Germinal center (tissue), 1 donor: ENCODE results near the gene MORC1.
"Not testable (repeated sequence)": the region's sequence is repeated elsewhere in the genome, so short reads cannot be mapped to it uniquely, and the experiment has no call there.

Source experiments
- DNase-seq: peaks from one replicate; pipeline ENCODE4 v3.0.0; 2012; ENCODE audit warnings: mixed read lengths, low spot score

Gene MORC1

DNA sequence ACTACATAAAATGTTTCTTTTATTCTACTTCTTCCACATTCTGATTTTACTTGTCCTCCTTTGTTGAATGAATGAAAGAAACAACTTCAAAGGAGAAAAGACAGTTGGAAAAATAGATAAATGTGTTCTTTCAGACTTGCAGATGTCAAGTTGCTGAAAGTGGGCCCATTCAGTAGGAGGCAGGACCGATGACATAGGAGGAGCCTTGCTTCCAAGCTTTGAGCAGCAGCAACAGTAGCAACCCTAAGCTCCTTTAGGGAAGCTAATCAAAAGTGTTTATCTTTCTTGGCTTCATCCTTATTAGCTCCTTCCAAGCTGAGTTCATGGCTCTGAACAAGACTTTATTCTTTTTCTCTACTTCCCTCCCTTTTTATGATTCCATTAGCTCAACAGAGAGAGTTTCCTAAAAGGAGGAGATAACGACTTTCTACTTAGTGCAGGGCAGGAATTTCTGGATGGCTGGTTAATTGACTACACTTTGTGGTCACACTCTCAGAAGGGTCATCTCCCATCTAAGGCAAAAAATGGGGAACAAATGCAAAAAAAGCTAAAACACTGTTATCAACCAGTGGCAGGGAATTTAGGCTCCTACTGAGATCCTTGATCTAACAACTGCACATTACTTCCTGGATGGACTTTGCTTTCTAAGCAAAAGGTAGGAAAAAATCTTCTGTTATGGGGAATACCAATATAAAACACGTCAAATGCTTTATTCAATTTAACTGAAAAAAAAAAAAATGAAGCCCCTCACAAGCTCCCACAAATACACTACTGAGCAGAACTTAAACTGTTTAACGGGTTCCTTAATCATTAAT lies 4.8 kb downstream of the MORC1 start:
- no peak for DNase-seq

DNA sequence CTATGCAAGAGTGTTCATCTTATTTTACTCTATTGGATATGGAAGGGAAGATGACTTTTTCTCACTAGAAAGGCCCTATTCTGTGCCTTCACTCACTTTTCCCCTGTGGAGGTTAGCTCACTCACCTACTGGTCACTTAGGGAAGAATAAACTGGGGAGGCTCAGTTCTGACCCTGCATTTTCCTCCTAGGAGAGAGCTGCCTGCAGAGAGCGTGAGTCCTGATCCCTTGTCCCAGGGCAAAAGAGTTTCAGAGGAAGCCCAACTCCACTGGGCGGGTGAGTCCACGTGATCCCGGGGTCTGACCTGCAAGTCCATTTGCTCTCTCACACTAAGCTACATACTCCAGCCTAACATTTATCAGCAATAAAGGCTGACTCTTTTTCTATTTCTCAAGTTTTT lies 8.4 kb downstream of the MORC1 start:
- no peak for DNase-seq

DNA sequence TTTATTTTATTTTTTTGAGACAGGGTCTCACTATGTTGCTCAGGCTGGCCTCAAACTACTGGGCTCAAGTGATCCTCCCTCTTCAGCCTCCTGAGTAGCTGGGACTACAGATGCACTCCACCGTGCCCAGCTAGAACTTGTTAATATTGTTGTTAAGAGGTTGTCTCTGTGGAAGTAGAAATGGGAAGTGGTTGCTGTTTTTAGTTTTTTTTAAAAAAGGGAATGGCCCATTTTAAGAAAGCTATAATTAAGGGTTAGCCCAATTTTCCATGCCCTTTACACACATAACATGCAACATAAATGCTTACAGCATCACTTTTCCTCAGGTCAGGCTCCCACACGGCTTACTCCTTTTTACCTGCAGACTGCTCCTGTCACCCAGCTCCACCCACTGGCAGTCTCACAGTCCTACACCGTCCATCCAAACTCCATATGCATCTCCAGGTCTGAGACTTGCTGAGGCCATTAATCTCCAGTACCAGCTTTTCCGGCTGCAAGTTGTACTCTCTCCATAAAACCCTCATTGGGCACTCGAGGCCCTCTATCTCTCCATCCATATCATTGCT lies 19.8 kb downstream of the MORC1 start:
- no peak for DNase-seq

DNA sequence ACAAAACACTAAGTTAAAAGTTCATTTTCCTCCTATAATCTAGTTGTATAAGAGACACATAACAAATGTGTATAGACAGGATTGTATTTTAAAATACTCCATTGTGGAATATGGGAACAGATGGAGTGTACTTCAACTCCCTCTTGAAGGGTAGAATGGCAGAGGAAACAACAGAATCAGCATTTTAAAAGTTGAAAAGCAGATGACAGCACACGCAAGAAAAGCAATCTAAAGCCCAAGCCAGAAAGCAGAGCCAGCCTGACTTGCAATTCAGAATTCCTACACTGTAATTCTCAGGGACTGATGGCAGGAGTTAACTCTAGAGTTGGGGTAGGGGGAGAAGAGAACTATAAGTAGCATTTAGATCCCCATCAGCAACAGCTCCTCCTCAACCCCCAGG lies 22.8 kb downstream of the MORC1 start:
- no peak for DNase-seq

DNA sequence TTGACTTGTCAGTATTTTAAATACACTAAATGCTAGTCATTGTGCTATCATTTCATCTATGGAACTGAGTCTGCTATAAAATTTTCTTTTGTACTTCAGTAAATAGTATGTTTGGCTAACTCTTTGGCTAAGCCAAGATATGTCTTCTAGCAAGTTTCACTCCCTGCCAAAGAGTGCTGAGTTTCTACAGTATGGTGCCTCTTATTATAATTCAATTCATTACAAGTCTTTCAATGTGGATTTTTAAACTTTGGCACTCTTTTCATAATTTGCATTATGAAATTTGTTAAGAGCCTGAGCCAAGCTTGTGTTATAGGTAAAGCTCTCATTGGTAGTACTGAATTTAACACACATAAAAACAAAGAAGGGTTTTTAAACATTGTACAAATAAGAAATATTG lies 24.4 kb downstream of the MORC1 start:
- DNase-seq = no peak

DNA sequence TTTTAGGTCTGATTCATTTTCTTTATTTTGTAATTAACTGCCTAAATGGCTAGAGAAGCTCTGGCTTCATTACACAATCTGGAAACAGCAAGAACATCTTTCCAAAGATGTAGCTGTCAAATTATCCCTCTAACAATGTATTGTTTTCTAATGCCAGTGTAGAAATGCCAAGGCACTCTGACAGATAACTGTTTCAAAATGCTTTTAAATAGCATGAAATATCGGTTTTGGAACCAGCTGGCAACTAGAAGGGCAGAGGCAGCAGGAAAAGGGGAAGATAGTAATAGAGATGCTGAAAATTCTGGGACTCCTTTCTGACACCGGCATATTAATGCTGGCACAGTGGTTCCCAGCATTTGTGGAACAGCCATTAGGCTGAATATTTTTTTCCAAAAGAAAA lies 26.1 kb downstream of the MORC1 start:
- no peak for DNase-seq

DNA sequence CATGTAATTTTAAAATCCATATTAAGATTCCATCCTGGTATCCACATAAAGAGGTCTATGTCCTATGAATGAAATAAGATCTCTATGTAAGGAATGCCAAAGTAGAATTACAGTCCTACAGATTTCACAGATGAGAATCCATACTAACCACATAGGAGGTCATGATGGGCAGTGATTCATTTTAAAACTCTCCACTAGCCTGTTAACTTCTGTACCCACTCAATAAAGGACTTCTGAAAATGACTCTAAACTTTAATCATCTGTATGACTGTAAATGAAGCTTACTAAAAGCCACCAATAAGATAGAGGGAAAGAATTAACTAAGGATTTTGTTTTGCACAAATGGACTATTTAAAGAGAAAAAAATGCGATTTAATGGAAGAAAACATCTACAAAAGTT lies 28.7 kb downstream of the MORC1 start:
- no peak for DNase-seq

DNA sequence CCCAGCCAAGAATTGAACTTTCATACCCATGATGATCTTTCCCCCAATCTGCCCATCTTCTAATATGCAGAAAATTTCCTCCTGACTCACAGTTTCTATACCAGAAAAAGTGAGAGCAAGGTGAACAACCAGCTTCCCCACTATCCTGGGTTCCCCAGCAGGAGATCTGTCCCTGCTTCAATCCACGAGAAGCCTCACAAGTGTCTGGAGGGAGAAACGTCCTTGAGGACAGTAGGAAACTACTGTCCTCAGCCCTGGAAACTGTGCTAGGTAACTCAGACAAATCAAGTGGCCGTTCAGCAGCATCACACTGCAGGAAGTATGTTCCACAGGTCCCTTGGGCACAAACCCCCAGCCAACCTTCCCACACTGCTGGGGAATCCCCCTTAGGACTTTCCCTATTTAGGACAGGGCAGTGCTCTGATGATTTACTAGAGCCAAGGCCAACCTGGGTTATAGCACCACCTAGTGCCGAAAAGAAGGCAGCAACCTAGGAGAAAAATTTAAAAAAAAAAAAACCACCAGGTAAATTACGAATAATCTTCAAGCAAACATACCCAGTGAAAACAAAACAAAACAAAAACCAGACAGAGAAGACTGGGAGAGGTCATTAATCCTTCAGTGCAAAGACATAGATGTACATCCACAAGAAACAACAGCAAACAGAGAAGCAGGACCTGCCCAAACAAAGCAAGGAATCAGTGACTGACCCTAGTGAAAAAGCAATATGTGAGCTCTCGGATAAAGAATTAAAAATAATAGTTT lies 36.0 kb downstream of the MORC1 start:
- DNase-seq = peak; percentile 34

DNA sequence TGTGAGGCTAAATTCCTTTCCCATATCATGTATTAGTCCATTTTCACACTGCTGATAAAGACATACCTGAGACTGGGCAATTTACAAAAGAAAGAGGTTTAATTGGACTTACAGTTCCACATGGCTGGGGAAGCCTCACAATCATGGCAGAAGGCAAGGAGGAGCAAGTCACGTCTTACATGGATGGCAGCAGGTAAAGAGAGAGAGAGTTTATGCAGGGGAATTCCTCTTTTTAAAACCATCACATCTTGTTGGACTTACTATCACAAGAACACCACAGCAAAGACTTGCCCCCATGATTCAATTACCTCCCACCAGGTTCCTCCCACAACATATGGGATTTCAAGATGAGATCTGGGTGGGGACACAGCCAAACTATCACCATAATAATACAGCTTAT lies 37.8 kb downstream of the MORC1 start:
- not testable (repeated sequence) for DNase-seq

DNA sequence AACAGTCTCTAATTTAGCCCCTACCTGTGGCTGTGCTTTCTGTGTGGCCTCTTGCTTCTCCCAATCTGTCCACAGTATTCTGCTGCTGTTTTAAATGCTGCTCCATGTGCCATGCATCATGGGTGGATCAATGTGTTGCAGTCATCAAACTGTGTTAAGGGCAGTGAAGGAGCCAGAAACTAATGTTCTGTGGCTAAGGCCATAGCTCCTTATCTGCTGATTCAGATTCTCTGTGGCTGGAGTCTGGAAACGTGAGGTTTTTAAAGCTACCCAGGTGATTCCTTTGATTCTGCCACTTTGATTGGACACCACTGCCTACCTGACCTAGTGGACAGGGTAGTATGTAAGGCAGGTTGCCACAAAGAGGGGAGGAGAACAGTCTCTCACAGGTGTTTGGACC lies 44.8 kb downstream of the MORC1 start:
- no peak for DNase-seq

DNA sequence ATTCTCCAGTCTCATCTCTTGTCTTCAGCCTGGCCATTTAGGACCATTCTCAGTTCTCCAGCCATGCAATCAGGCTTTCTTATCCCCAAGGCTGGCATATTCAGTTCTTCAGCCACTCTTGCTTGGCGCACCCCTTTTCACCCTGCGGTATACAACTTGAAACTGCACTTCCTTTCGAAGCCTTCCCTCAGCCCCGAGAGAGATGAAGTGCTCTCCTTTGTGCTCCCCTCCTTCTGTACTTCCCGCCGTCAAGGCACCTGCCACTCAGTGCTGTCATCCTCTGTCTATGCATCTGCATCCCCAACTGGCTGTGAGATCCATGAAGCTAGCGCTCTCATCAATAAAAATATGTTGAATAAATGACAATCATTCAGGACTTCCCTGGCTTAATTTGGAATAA lies 45.7 kb downstream of the MORC1 start:
- no peak for DNase-seq

DNA sequence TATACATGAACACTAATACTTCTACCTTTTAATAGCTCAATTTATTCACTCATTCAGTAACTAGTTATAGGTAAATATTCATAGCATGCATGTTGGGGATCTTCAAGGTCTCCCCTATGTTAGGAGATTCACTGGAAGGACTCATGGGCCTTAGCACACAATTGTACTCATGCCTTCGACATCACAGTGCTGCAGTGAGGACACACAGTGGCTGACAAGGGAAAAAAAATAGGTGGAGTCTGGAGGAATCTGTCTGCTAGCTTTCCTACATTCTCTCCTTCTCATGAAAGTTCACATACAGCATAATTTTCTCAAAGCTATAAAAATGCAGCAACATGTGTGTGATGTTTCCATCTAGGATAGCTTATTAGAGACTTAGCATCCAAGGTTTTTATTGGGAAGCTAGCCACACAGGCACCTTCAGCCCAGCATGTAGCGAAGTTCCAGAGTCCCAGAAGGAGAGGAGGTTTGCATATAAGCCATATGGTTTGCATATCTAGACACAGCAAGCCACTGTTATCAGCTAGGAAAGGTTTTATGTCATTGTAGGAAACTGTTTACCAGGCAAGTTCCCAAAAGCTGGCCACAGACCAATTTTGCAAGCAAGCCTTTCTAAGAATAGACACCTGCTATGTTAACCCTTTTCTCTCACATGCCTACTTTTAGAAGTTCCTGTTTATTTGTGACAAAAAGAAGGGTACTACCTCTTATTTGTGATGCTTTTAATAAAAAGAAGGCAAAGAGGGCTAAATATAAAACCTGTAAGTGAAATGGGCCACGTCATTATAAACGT lies 46.4 kb downstream of the MORC1 start:
- DNase-seq = no peak

DNA sequence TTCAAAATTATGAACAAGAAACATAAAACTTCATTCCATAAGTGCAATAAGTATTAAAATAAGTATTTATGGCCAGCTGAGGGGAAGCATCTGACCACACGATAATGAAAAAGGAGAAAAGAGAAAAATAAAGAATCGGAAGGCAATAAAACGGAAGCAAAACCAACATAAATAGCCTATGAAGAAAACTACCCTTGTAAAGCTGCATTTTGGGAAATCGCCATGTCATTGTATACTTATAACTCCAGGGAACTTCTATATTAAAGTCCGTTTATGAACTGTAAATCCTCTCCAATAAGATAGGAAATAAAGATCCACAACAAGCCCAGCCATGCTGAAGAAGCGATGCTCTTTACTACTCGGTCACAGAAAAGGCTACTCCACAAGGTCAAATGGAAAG lies 47.7 kb downstream of the MORC1 start:
- DNase-seq = no peak

DNA sequence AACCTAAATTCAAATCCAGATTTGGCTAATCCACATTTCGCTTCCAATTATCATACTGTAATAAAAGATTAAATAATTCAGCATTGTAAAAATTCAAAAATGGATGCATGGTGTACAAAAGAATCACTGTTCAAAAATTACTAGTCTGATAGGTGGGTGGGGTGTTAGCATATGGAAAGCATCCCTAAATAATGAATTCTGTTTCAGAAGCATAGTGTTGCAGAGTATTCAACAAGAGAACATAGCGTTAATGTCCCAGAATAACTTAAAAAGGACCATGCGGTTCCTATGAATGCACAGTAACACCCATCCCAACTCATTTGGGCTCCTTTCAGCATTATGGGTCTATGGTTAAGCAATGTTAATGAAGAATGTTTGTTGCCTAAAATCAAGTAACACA lies 51.1 kb downstream of the MORC1 start:
- DNase-seq = no peak

DNA sequence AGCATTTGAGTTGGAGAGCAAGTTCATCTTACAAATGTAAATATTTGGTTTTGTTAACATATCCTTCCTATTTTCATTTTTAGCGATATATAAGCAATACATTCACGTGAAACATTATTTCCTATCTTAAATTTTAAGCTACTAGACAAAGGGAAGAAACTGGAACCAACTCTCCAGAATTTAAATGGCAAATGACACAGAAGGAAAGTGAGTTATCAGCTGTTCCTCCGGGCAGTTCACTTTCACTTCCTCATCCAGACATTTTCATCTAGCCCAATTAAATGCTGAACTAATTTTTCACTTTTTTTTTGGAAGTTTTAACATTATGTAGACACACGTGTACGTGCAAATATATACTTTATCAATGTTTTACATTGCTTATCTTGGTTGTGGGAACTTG lies 58.7 kb downstream of the MORC1 start:
- peak; percentile 18 for DNase-seq

DNA sequence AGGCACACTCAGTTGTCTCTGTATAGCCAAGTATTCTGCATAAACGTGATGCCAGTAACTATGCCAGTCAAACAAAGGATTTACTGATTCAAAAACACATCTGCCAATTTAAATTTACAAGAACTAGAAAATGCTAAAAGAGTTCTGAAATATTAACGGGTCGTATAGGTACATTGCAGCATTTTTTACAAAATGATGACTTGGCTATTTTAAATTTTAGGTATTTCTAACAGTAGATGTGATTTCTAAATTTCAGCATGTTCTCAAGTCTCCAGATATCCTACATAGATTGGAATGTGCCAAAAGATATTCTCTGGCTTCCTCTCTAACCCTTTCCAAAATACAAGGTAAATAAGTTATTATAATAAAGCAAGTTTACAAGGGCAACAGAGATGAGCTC lies 60.3 kb downstream of the MORC1 start:
- DNase-seq = no peak

DNA sequence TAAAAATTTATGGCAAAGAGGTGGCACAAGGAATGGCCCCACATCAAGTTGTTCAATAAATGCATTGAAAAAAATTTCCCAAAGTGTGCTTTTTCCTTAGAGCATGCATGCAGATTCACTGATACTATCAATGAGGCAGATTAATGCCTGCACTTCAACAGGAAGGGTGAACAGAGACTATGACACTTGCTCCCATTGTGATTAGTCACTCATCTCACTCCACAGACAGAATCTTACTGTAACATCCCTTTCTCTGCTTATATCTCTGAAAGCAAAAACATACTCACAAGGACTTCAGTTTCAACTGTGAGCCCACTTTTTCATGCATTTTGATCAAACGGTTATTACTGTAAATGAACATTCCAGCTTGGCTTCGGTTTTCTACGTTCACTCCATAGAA lies 60.9 kb downstream of the MORC1 start:
- no peak for DNase-seq

DNA sequence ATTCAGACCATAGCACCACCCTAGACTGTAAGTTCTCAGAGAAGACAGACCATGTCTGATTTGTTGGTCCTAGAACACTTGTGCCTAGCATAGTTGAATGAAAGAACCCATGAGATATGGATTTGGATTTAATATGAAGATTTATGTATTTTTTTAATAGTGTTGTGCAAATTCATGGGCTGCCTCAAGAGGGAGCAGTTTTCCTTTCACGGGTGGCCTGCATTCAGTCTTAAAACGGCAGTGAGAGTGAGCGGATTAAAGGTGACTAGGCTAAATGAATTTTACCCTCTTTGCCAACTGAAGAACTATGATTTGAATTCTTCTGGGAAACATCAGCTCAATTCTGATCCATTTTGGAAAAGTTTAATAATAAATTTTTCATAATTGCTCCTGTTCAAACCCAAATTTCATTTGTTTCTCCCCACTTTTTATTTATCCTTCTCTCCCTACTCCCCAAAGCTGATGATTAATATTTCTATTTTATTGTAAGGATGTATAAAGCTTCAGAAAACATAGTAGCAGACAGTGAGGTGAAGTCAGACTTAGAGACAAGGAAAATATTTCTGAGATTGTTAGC lies 67.3 kb downstream of the MORC1 start:
- DNase-seq = peak; percentile 17

DNA sequence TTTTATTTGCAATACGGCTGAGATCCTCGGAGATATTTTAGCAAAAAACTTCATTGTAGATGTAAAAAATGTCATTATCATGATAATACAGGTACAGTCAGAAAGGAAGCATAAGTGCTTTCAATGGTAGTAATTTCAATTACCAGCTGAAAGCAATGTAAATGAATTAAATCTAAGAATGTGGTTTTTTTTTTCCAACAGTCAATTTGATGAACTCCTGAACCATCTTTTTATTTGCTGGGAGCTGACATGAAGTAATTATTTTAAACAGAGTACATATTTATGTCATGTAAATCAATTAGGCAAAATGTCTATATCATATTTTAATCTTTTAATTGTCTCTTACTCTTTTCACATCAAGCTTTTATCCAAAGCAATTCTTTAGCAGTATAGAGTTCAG lies 70.6 kb downstream of the MORC1 start:
- DNase-seq = no peak

DNA sequence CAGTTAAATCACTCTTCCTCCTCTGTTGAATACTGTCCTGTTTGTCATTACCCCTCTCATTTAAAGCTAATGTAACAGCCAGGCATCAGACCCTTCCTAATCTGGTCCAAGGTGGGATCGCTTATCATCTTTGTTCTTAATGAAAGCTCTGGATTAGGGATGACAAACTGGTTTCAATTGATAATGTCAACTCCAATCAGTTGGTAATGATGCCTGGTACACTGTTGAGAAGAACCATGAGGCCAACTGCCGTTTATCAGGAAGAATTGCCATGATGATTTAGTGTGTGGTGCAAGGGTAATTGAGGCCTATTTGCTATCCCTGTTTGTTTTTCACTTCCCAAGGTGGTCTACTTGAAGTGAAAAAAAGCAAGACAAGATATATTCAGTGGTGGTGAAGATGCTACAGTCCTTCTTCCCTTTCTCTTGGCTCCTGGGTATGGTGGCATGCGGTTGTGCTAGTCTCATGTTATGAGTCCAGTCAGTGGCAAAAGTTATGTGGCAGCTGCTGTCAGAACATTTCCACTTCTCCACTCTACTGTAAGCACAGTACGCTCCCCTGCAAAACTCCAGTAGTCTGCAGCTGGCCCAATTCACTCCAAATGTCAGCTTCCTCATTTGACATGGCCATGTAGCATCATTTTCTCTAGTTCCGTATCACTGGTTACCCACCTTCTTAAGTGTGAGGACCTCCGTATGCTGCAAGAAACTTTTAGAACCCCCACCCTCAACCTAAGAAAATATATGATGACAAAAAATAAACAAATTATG lies 72.5 kb downstream of the MORC1 start:
- DNase-seq = no peak

DNA sequence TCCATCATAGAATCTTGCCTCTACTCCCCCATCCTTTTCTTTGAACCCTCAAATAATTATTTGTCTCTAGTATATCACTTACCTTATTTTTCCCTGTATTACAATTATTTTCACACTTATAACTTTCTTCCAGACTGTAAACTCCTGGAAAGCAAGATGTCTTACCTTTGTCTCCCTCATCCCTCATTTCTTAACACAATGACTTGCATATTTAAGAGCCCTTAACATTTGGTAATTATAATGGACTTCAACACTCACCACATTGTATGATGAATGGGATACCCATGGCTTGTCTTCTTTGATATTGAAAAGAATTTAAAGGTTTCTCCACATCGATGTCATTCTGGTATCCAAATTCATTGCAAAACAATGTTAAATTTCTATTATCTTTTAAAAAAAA lies 82.9 kb downstream of the MORC1 start:
- no peak for DNase-seq
